Stimulated activated CD4-positive, alpha-beta T cell treated with anti-CD3 and anti-CD28 coated beads, Interleukin-1b, Interleukin-23, amount 100 ng/mL, for 1 hour (primary cell): ENCODE measurements around the gene TMX2.
"Not testable (repeated sequence)": the region's sequence is repeated elsewhere in the genome, so short reads cannot be mapped to it uniquely, and the experiment has no call there.

Experiments used
- DNase-seq, 2 donors: peaks; one replicate each; pipeline ENCODE4 v3.0.0-alpha.2; 2020; ENCODE audit warnings: low read depth in 2 of 2

The TMX2 gene

DNA sequence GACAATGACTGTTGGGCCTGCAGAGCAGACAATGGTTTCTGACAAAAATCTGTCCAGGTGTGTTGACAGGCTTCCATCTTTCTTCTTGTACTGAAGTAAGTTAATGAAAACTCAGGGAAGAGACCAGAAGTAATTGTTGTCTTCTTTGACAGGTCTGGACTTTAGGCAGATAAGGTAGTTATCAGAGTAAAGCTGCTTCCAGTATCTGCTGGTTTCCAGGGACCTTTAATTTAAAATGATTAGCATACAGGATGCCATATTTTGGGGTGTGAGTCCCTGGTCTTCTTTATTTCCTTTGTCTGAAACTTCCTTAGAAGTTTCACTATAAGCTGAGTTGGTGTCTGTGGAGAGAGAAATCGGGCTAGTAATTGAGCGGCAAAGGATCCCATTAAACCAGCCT lies 1.4 kb downstream of the TMX2 start:
- no peak for DNase-seq

DNA sequence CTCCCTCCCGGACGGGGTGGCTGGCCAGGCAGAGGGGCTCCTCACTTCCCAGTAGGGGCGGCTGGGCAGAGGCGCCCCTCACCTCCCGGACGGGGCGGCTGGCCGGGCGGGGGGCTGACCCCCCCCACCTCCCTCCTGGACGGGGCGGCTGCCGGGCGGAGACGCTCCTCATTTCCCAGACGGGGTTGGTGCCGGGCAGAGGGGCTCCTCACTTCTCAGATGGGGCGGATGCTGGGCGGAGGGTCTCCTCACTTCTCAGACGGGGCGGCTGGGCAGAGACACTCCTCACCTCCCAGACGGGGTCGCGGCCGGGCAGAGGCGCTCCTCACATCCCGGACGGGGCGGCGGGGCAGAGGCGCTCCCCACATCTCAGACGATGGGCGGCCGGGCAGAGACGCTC lies 4.3 kb downstream of the TMX2 start:
- DNase-seq: not testable (repeated sequence)

DNA sequence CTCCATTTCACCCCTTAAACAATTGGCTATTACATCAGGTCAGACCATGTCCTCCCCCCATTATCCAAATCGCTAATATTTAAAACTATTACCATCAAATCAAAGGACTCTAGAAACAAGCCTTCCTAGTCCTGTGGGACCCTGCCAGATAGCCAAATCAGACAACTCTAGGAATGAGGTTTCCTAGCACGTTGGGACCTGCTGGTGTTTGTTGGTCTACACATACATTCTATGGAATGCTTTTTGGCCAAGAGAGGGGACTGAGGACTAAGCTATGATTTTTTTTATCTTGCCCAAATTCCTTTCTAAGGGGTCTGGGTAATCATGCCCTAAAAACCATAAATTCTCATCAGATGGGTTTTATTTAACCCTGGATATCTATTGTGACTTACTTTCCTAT lies 14.8 kb downstream of the TMX2 start:
- no peak for DNase-seq

DNA sequence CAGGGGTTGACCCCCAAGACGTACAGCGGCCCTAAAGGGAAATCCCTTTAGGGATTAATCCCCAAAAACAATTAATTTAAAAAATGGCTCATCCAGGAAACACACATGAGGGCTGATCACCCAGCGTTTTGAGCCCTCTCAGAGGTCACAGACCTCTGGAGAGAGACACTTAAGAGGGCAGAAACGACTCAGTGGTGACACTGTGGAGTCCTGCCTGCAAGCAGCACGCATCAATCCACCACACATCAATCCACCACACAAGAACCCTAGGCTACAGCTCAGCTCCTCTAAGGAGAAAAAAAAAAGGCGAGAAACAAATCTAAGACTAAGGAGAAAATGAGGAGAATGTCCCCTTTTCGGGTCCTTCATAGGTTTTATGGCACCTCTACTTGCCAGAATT lies 16.4 kb downstream of the TMX2 start:
- DNase-seq: no peak

DNA sequence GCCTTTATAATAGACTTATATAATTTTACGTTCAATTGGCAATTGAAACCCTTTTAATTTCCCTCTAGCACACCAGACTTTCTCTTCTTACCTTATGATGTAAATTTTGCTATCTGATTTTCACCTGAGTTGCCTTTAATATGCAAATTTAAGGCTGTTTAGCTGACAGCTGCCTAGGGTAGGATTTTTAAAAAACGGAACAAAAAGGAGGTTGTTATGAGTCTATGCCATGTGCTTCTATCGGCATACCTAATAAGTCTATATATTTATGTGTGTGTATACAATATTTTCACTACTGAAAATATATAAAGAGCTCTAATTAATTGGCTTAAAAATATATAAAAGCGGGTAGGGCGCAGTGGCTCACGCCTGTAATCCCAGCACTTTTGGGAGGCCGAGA lies 17.1 kb downstream of the TMX2 start:
- no peak for DNase-seq

DNA sequence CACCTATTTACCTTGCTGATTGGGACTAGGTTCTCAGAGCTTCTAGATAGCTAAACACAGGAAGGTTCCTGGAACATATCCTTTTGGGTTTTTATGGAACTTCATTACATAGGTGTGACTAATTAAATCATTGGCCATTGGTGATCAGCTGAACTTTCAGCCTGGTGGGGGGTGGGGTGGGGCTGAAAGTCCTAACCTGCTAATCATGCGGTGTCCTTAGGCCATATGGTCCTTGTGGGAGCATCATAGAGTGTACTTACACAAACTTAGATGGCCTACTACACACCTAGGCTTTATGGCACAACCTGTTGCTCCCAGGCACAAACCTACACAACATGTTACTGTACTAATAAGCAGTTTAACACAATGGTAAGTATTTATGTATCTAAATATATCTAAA lies 20.3 kb downstream of the TMX2 start:
- no peak for DNase-seq

DNA sequence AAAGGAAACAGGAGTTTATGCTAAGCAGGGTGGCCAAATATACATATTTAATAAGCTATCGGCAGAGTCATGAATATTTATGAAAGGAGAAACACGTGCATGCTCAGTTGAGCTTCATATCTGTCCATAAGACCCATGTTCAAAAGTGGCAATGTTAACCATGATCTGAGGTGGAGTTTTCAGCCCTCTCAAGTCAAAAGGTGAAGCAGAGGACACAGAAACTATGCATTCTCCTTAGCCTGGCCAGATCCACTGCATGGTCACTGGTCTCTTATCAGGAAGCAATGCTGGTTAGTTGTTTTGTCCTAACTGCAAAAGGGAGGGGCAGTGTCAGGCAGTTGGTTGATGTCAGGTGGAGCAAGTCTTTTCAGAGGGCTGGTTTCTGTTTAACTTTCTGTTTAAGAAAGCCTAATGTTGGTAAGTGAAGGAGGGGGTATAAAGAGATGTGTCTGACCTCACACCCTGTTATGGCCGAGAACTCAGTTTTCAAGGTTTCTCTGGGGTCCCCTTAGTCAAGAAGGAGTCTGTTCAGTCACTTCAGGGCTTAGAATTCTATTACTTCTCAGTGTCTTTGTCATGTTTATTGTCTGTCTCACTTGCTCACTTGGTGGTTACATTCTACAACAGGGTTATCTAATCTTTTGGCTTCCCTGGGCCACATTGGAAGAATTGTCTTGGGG lies 23.4 kb downstream of the TMX2 start:
- no peak for DNase-seq

DNA sequence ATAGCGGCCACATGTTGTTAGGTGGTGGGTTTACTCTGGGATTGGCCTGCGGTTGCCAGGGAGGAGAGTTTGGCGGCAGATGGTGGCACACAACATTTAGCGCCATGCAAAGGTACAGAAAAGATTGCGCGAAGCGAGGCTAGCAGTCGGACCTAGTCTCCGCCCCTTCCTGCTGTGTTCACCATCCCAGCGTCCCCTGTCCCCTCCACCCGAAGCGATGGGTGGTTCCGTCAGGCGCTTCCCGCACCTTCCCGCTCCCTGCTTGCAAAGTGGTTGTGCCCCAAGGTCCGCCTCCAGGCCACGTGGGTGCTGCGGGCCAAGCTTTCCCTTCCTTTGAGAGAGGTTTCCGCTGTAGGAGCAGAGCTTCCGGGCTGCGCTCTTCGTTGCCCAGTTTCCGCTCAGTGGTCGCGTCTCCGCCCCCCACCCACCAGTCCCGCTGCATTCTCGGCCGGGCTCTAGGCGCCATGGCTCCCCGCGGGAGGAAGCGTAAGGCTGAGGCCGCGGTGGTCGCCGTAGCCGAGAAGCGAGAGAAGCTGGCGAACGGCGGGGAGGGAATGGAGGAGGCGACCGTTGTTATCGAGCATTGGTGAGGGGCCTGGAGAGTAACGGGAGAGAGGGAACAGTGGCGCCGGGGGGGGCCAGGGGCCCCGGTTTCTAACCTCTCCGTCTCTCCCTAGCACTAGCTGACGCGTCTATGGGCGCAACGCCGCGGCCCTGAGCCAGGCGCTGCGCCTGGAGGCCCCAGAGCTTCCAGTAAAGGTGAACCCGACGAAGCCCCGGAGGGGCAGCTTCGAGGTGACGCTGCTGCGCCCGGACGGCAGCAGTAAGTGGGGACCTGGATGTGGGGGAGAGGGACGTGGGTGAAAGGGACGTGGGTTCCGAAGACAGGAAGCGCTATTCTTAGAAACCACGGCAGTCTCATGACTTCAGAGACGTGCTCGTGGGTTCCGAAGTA lies 29.0 kb downstream of the TMX2 start, which contains the start of gene SELENOH:
SELENOH (plus strand) TSS at position 360 of the 955 bp plus-strand sequence; CDS start at position 465, 105 bp downstream.
- DNase-seq: peak; percentile 78 to 89

DNA sequence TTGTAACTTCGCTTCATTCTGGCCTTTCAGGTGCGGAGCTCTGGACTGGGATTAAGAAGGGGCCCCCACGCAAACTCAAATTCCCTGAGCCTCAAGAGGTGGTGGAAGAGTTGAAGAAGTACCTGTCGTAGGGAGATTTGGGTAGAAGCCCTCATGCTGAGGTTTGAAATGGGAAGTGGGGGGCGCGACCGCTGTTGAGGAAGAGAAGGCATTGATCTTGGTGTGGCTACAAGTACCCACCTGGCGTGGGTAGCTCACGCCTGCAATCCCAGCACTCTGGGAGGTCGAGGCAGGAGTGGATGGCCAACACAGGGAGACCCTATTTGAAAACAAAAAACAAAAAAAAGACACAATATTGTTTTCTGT lies 29.7 kb downstream of the TMX2 start:
- DNase-seq: no peak

DNA sequence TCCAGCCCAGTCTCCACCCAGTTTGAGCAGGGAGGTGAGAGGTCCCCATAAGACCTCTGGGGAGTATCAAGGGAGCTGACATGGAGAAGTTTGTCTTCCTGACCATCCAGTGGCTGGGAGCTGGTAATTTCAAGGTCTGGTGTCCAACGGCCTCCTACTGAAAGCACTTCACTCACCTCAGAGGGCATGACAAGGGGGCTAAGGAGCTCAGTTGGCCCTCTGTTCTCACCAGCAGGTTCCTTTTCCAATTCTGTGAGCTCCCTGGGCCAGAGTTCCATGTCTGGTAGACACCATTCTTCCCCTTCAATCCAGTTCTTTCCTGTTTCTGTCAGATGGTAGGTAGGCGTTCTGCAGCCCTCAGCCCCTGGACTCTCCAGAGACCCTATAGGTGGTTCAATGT lies 32.0 kb downstream of the TMX2 start:
- DNase-seq: no peak

DNA sequence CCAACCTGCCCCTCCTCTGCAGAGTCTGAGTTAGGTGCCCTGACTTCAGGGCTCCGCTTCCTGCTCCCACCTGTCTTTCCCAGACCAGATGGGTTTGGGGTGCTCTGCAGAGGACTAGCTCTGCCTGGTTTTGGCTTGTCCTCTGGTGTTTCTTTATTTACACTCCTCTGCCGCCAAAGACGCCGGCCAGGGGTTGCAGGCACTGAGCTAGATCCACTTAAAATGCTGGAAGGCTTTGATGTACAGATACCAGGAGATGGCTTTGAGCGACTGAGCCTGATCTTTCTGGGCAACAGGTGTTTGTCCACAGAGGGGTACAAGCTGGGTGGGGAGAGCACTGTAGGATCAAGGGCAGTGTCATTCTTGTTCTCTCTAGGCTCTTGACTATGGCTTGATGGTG lies 32.8 kb downstream of the TMX2 start:
- no peak for DNase-seq

DNA sequence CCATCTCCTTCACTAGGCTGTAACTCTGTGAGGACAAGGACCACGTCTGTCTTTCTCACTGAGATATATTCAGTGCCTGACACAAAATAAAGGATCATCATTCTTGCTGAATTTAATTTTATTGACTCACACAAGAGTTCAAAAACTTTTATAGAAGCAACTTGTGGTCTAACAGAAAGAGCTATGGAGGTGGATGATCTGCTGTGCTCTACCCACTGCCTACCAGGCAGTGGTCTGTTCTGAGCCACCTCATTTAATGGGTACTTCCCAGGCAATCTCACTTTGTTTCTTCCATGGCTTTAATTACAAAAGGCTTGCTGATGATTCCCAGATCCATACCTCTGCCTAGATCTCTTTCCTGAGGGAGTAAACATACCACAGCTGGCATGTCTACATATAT lies 34.5 kb downstream of the TMX2 start:
- no peak for DNase-seq

DNA sequence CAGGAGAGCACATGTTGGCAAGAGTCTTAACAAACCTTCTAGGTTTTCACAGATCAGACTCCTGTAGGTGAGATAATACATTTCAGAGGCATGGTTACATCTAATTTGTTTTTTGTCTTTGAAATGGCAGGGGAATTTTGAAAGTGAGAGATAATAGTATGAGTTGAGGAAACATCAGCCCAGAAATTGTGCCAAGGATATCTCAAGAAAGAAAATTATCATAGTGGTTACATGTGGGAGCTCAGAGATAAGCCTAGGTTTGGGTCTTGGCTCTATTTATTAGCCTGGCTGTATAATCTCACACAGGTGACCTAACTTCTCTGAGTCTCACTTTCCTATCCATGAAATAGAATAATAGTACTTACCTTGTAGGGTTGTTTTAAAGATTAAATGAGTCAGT lies 38.8 kb downstream of the TMX2 start:
- DNase-seq: no peak

DNA sequence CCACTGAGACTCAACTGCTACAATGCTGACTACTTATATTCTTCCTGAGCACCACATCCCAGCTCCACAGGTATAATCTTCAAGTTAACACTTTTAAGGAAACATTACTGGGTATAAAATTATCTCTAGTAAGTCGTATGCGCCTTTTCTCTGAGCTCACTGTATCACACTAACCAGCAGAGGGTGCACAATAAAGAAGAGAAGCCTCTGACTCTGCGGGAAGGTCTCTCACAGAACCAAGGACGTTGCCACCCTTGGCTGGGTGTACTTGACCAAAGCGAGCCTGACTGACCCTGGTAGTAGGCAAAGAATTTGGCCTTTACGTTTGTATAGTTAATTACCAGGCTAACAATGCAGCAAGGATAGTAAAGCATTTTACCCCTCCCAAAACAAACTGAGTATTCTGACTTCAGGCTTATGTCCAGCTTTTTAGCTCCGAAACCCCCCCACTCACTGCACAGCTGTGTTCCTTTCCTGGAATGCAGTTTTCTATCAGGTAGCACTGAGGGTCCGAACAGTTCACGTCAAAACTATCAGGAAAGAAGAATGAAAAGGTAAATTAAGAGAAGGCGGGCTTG lies 39.4 kb downstream of the TMX2 start, which contains the start of gene BTBD18:
BTBD18 (minus strand) TSS at position 144 of the 578 bp plus-strand sequence. CDS start 631 bp downstream, outside the sequence.
- no peak for DNase-seq

DNA sequence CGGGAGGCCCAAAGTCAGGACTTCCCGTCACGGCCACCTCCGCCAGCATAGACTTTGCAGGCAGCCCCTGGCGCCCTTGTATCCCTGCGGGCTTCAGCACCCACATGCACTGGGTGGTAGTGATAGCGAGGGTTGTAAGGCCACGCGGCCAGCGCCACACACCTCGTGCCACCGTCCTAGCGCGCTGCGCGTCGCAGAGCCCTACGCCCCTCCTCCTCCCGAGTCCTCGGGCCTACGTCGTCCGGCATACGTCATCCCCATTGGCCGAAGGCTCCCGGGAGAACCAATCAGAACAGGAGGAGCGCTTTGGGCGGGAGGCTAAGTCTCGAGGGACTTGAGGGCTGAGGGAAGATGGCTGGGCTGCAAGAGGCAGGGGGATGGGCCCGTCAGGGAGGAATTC lies 40.6 kb downstream of the TMX2 start:
- DNase-seq: no peak

DNA sequence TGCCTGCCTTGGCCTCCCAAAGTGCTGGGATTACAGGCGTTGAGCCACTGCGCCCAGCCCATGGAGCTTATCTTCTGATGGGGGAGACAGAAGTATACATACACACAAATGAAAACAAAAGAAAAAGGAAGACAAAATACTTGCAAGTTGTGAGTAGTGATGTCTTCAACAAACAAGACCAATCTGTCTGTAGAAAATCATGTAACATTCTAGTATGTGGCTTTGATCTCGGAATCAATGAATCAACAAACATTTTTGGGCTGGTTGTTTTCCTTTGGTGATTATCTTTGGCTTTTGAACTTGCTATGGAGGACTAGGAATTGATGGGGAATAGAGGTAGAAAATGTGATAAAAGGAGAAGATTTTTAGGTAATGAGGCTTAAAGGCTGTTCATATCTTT lies 45.8 kb downstream of the TMX2 start:
- no peak for DNase-seq

DNA sequence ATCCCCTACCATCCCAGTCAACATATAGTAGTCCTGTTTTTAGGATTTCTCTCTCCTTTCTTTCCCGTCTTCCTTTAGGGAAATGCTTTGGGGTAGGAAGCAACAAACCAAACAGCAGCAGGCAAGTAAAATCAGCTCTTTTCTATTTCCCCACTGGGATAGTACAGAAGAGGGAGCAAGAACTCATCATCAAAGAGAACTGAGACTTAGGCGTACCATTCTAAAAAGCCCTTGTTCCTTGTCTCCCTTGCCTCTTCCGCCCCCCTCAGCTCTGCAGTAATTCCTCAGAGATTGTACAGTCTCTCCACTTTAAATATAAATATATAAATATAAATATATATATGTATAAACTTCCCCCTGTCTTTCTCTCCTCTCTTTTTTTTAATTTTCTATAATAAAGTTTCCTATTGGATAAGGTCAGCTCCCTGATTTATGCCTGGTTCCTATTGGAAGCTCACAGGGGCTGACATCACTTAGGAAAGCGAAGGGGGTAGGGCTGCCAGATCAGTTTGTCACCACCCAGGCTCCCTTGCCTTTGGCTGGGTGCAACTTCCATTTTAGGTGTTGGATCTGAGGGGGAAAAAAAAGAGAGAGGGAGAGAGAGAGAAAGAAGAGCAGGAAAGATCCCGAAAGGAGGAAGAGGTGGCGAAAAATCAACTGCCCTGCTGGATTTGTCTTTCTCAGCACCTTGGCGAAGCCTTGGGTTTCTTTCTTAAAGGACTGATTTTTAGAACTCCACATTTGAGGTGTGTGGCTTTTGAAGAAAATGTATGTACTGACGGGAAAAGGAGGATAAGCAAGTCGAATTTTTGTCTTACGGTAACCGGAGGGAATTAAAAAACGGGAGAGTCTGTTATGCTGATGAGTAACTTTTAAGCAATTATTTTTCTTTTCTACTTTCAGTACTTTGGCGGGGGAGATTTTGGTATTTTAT lies 49.2 kb downstream of the TMX2 start, which contains the start of gene CTNND1:
CTNND1 (plus strand) TSS at position 502 of the 934 bp plus-strand sequence. CDS start 29,677 bp downstream, outside the sequence.
- DNase-seq: no peak

DNA sequence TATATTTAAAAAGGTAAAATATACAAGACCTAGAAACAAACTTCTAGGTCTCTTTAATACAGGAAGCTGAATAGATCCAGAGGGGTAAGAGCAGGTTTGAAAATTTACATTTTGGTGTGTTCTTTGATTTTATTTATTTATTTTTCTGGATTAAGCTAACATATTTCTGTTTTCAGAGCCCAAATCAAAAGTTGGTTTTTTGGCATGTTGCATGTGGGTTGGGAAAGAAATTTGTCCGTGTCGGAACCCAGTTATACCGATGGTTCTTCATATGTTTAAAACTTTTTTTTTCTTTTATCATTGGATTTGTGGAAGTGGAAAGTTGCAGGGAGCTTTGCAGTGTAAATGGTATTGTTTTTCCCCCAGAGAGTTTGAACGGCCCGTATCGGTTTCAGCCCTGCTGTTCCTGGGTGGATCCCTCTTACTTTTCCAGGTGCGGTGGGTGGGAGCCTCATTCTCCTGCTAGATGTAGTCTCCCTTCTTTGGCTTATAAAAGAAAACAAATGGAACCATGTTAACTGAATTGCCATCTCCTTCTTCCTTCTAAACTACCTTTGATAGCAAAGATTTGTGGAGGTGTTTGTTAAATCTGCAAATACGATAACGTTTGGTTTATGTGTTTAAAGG lies 50.0 kb downstream of the TMX2 start:
- no peak for DNase-seq

DNA sequence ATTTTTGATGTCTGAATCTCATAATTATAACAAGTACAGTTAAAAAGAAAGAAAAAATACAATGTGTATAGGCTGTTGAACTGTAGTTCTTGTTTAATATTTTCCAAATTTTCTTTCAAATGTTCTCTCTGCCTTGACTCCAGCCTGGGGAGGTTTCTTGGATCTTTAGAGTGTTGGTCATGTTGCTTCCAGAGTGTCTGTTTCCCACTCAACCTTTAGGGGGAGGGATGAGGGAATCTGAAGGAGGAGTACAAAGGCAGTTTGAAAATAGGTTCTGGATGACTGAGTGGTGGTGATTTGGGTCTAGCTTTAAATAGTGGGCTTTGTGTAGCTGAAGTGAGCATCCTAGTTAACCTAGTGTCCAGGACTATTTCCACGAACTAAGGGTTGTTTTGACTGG lies 51.2 kb downstream of the TMX2 start:
- no peak for DNase-seq

DNA sequence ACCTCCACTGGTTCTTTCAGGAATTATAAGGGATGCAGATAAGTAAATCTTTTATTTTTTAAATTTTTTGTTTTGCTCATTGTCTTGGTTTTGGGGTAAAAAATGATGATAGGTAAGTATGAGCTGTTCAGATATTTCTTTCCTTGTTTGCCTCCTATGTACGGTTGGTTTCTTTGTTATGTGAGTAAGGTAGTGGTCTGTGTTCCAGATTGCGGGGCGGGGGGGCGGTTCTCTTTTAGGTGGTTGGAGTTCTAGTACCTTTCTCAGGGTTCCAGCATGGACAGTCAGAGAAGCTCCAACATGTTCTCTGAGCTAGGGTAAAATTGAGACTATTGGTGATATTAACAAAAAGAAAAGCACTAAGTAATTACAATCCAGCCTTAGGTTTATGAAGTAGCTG lies 51.6 kb downstream of the TMX2 start:
- DNase-seq: no peak

DNA sequence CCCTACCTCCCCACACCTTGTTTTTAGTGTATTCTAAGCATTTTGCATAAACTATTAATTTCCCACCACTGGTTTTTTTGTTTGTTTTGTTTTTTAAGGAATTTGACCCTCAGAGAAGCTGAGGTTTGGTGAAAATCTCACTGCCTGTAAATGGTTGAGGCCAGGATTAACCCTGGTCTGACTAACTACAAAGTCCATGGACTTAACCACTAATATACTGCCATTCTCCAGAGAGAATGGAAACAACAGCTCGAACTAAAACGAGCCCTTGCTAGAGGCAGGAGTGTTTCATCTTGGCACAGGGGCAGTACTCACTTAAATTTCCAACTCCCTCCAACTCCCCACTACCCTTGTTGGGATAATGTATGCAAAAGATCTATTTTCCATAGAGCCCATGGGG lies 52.2 kb downstream of the TMX2 start:
- no peak for DNase-seq
